D341Med (cell line): ENCODE results near the gene MRPL2.
"Not testable (repeated sequence)": the region's sequence is repeated elsewhere in the genome, so short reads cannot be mapped to it uniquely, and the experiment has no call there.

Source experiments
- DNase-seq: peaks from one replicate; pipeline ENCODE4 v3.0.0; 2012; ENCODE audit warnings: low spot score

The MRPL2 gene

GRCh38 chr6:43053545-43054205 is 5.6 kb downstream of the MRPL2 start, which contains the start of gene CUL7:
Gene CUL7 (minus strand): TSS chr6:43053851. CDS start chr6:43052788, 1,063 bp downstream.
- DNase-seq: peak; percentile 98

- DNase-seq: peak; percentile 66
Observed at GRCh38 chr6:43052842-43053544, 6.2 kb downstream of the MRPL2 start.

- no peak for DNase-seq
Observed at GRCh38 chr6:43052225-43052841, 6.9 kb downstream of the MRPL2 start.

- DNase-seq: no peak
Observed at GRCh38 chr6:43050981-43051380, 8.3 kb downstream of the MRPL2 start.

DNA sequence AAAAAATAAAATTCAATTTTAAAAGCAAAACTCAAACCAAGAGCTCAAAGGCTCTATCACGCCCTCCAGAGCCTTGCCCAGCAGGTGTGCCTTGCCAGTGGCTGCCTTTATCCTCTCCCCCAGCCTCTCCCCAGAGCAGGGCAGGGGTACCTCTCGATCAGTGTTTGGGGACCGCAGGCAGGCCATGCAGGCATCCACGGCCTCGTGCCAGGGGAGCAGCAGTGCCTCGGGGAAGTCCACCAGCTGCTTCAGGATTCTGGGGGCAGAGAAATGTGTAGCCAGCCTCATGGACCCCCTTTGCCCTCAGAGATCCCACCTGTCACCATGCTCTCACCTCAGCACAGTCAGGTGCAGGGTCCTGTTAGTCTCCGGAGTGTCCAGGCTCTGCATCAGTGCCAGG is 11.2 kb downstream of the MRPL2 start:
- no peak for DNase-seq

DNA sequence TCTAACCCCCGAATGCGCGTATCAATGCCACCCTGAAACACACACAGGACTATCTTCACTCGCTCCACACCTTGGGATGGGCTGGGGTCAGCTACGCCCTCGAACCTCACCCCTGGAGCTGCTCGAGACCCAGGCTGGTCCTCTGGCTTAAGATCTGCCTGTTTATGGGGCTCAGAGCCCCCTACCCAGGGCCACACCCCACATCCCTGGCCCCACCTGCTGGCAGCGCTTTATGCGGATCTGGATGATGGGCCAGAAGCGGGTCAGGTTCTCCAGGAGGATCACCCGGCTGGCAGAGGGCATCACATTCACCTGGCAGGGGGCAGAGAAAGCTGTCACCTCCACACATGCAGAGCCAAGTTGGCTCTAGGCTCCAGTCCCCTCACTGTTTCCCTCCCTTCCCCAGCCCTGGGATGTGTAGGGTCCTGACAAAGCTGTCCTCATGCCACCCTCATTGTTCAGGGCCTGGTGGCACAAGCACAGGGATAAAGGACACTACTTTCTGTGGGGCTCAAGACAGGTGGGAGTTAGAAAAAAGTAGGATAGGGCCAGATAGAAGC is 13.8 kb downstream of the MRPL2 start:
- DNase-seq: no peak

DNA sequence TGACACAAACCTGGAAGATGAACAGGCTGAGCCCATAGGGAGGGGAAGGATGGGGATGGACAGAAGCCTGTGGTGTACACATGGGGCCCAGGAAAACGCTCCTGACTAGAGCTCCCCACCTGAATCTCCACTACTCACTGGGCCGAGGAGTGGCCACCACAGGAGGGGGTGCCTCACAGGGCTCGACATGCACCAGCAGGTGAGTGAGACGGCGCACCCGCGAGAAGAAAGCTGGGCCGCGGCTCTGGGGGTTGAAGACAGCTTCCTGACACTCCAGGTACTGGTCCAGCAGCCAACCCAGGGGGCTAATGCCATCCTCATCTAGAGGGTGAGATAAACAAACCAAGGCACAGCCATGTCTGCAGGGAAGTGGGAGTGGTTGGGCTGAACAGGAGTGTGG is 15.9 kb downstream of the MRPL2 start:
- DNase-seq: no peak

GRCh38 chr6:43041475-43041874 is 17.8 kb downstream of the MRPL2 start:
- not testable (repeated sequence) for DNase-seq

DNA sequence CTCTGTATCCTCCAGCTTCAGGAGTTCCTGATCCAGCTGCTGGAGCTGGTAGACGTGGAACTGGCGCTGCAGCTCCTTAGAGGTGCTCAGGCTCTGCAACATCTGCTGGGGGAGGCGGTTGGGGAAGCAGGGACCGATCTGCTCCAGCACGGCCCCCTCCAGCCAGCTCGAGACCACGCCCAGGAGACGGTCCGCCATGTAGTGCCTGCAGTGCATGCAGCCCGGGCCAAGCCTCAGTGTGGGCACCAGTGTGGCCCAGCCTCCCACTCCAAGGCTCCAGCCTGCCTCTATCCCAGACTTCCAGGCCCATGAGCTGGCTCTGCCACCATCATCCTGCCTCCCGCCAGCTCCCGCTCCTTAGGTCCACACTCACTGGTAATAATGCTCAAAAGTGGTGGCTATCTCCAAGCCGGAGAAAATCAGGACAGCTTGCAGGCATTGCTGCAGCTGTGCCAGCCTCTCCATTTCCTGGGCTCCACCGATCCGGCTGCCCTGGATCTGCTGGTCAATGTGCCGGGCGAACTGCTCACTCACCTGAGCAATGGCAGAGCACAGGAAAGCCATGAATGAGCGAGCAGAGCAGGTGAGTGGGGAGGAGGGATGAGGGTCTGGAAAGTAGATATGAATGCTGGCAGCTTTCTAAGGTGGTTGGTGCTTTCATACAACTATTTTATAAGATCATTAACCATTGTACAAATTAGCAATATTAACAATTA is 18.5 kb downstream of the MRPL2 start:
- peak; percentile 22 for DNase-seq

DNA sequence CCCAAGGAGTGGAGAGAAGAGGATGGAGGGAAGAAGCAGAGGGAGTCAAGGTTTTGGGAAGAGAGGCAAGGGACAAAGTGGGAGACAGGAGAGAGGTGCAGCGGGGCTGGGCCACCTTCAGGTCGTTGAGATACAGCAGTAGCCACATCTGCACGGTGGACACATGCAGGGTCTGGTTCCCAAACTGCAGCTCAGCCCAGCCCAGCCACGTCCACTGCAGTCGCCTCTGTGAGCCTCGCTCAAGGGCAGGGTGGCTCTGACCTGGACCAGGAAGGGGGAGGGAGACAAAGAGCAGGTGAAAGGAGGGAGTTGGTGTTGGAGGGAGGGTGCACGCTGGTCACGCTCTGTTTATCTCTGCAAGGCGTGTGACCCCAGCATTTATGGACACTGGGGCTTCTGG is 20.5 kb downstream of the MRPL2 start:
- DNase-seq: no peak

DNA sequence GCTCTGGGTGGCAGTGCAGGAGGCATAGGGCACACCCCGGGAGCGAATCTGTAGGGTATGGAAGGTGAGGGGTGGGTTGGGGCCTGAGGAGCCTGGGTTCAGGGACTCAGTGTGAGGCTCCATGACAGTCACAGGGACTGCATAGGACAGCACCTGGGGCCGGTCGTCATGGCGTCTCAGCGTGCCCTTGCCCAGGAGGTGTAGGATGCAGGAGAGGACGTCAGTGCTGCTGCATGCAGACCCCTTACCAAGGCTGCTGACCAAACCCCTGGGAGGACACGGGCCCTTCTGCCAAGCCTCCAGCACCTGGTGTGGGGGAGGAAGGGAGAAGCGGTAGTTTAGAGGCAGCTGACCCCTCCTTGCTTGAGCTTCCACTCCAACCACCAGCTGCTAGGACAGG is 21.5 kb downstream of the MRPL2 start:
- DNase-seq: no peak

DNA sequence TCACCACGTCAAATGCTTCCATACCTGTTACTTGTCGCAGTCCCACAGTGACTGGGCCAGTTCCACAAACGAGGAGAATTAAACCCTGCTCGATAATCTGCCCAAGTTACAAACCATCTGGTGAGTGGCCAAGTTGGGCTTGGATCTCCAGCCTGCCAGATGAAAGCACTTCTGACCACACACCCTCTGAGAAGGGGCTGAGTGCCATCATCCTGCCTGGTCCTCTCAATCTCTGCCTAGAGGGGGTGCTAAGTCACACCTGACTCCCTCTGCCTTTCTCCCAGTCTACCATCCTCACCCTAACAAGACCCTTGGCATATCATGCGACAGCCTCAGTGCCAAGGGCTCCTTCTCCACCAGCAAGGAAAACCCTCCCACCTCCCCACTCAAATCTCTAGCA is 22.0 kb downstream of the MRPL2 start:
- peak; percentile 22 for DNase-seq

- no peak for DNase-seq
Observed at GRCh38 chr6:43036712-43037111, 22.5 kb downstream of the MRPL2 start.

DNA sequence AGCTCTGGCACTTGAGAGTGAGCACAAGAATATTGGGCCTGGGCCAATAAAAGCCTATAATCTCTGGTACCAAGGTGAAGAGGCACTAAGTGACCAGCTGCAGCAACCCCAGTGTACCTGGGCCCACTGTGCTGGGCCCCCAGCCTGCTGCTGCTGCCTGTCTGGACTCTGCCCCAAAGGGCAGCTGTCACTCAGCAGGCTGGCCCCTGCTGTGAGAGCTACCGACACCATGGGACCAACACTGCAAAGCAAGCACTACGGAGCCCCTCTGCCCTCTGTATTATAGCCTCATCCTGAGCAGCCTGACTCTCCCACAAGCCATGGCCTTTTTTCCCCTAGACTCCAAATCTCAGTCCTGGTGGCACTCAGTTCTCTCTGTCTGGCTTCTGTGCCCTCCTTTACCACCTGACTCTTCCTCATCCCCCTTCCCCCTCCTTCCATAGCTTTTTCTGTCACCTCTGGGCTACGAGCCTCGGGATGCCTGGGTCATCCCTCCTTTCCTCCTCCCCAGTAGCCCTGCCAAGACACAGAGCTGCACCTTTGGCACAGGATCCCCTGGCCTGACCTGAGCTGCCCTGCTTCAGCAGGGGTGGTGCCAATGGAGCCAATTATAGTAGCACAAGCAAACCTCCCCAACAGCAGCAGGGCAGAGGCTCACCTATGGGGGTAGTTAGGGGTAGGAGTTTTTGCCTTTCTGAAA is 23.6 kb downstream of the MRPL2 start:
- DNase-seq: no peak

DNA sequence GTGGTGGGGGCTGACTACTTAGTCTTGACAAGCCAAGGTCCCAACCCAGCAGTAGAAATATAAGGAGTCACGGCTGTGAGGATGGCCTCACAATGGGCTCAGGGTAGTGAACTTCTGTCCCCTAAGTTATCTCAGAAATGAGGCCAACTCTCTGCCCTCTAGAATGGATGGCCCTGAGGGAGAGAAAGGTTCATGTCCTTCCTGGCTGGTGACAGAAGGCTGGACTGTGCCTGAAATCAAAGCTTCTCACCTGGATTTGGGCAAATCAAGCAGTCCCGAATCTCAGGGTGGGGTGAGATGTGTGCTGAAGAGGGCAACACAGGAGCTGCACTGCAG is 25.1 kb downstream of the MRPL2 start:
- DNase-seq: no peak

DNA sequence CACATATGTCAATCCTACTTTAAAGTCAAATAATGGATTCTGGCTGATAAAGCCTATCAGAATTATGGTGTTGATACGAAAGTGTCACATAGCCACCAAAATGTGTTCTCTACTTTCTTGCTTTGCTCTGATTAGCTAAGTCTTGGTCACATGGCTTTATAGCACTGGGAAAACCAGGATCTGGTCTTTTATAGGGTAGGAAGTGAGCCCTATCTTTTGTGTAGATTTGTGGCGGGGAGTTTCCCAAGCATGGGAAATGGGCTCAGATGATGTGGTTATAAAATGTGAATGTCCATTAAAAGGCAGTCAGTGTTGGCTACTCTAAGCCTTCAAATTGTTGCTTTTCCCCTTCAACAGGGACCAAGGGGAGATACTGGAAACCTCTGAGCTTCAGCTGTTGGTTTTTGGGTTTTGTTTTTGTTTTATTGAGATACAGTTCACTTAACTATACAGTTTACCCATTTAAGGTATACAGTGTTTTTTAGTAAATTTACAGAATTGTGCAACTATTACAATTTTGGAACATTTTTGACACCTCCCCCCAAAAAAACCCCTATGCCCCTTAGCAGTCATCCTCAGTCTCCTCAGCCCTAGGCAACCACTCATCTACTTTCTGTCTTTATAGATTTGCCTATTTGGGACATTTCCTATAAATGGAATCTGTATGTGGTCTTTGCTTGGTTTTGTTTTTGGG is 25.6 kb downstream of the MRPL2 start:
- no peak for DNase-seq

DNA sequence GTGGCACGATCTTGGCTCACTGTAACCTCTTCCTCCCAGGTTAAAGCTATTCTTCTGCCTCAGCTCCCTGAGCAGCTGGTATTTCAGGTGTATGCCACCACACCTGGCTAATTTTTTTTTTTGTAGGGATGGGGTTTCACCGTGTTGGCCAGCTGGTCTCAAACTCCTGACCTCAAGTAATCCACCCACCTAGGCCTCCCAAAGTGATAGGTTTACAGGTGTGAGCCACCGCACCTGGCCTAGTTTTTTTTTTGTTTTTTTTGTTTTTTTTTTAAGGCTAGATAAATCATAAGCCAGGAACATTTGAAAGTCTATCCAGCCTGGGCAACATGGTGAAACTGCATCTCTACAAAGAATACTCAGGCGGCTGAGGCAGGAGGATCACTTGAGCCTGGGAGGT is 26.9 kb downstream of the MRPL2 start:
- DNase-seq: no peak

DNA sequence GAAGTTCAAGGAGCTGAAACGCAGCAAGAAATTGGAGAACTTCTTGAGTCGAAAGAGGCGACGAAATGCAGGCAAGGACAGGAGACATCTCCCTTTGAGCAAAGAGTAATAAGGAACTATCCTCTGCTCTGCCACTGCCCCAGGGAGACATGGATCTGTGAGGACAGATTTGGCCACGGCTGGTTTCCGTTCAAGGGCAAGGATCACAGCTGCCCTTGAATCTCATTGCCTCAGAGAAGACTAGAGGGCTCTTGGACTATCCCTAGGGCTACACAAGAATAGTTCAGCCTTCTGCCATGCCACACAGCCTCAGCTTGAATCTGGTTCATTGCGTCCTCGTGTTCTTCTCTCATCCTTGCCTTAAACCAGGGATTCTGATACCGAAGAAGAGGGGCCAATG is 30.1 kb downstream of the MRPL2 start:
- DNase-seq: no peak

GRCh38 chr6:43026365-43026764 is 32.9 kb downstream of the MRPL2 start:
- DNase-seq: no peak

DNA sequence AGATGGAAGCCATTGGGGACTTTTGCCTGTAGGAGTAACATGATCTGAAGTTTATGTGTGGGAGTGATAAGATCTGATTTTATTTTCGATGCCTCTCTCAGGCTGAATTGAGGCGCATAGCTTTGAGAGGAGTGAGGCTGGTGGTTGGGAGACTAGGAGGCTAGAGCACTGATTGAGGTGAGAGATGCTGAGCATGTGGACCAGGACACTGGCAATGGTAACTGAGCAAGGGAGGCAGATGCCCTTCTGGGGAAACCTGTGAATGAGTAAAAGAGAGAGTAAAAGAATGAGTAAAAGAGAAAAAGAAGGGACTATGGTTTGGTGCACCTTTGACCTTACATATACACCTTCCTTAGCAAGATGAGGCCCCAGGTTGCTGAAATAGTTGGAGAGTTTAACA is 34.8 kb downstream of the MRPL2 start:
- DNase-seq: no peak
